H1 (cell line): ENCODE data around the gene CTNNA3. TPM values are rescaled to one million over a fixed set of nuclear protein-coding genes. Genes with fewer than 3 reads are reported as not detected.
A peak's percentile ranks its signal among the peaks of the same experiment; 100 is the strongest.

Source experiments
- CTCF ChIA-PET: fragments of 300-600 bp; sonication (Branson Sonifier 250); formaldehyde crosslinking; loops from one replicate; lab custom pipeline; 2021; ENCODE audit not compliant: partially characterized antibody; lab: Charles Lee
- POLR2A ChIA-PET: fragments of 300-600 bp; sonication (Branson Sonifier 250); formaldehyde crosslinking; loops from one replicate; lab custom pipeline; 2021; ENCODE audit warnings: inconsistent platforms; ENCODE audit not compliant: partially characterized antibody; lab: Charles Lee
- DNase-seq, 2 experiments: peaks; one replicate each; pipeline versions ENCODE4 v3.0.0 to v3.0.0-alpha.2; 2010 to 2022; ENCODE audit warnings: low spot score in 2 of 2, low read depth in 1 of 2, mixed read lengths in 1 of 2
- FAIRE-seq: peaks from 2 replicates; lab custom pipeline; 2011; peaks lifted over from hg19 to GRCh38; lab: Jason Lieb, UNC
- H2AFZ ChIP-seq: 2 replicates; pipeline ENCODE4 v1.8.1; 2012; ENCODE audit warnings: low read length, inconsistent platforms
- H2AK5ac ChIP-seq: 2 replicates; pipeline ENCODE4 v1.6.1; 2013; ENCODE audit warnings: low read depth, low read length
- H2BK120ac ChIP-seq: replicated peaks from 2 replicates; pipeline ENCODE3; 2013; ENCODE audit warnings: low read depth, low read length, inconsistent platforms
- H2BK12ac ChIP-seq: 2 replicates; pipeline ENCODE4 v1.6.1; 2013; ENCODE audit warnings: low read depth, low read length
- H2BK15ac ChIP-seq: 2 replicates; pipeline ENCODE4 v1.6.1; 2013; ENCODE audit warnings: low read length
- H2BK20ac ChIP-seq: 2 replicates; pipeline ENCODE4 v1.6.1; 2013; ENCODE audit warnings: low read length
- H2BK5ac ChIP-seq: 2 replicates; pipeline ENCODE4 v1.6.1; 2013; ENCODE audit warnings: low read depth, low read length
- H3K14ac ChIP-seq: 2 replicates; pipeline ENCODE4 v1.6.1; 2013; ENCODE audit warnings: inconsistent platforms; ENCODE audit not compliant: insufficient read length
- H3K18ac ChIP-seq: 2 replicates; pipeline ENCODE4 v1.6.1; 2013; ENCODE audit warnings: low read length; ENCODE audit errors: extremely low read depth
- H3K23ac ChIP-seq: 2 replicates; pipeline ENCODE4 v1.6.1; 2013; ENCODE audit warnings: inconsistent platforms; ENCODE audit not compliant: insufficient read length
- H3K23me2 ChIP-seq: 2 replicates; pipeline ENCODE4 v1.6.1; 2013; ENCODE audit warnings: low read depth, low read length
- H3K27ac ChIP-seq: 2 replicates; pipeline ENCODE4 v1.6.1; 2011; ENCODE audit warnings: low read depth, low read length, inconsistent platforms
- H3K27me3 ChIP-seq, 4 experiments: replicated peaks in 1 of 4; 1 replicate in 1 of 4; 2 replicates in 3 of 4; pipeline versions ENCODE4 v1.6.1 to v1.8.1; 2011 to 2013; ENCODE audit warnings: low read length in 3 of 4, mild to moderate bottlenecking in 3 of 4, inconsistent platforms in 2 of 4, mixed read lengths in 2 of 4, moderate library complexity in 1 of 4; ENCODE audit not compliant: control insufficient read depth in 3 of 4, insufficient read depth in 3 of 4; ENCODE audit errors: extremely low read depth in 1 of 4
- H3K36me3 ChIP-seq, 4 experiments: 2 replicates each; pipeline versions ENCODE4 v1.6.1 to v1.8.1; 2011 to 2013; ENCODE audit warnings: mild to moderate bottlenecking in 4 of 4, low read length in 3 of 4, moderate library complexity in 2 of 4, control low read depth in 1 of 4, inconsistent platforms in 1 of 4; ENCODE audit not compliant: insufficient read depth in 4 of 4, control insufficient read depth in 2 of 4
- H3K4ac ChIP-seq: replicated peaks from 2 replicates; pipeline ENCODE3; 2013; ENCODE audit warnings: low read length, low read depth, mixed read lengths, inconsistent platforms; ENCODE audit not compliant: insufficient read length
- H3K4me1 ChIP-seq, 4 experiments: replicated peaks in 1 of 4; 1 replicate in 1 of 4; 2 replicates in 3 of 4; pipeline versions ENCODE4 v1.6.1 to v1.8.1; 2011 to 2013; ENCODE audit warnings: low read length in 3 of 4, inconsistent platforms in 2 of 4, mixed read lengths in 1 of 4; ENCODE audit not compliant: insufficient read depth in 4 of 4, control insufficient read depth in 3 of 4
- H3K4me2 ChIP-seq, 2 experiments: 2 replicates each; pipeline versions ENCODE4 v1.6.1 to v1.8.1; 2011 to 2013; ENCODE audit warnings: low read depth in 2 of 2, low read length in 2 of 2, control low read depth in 1 of 2, inconsistent platforms in 1 of 2, mild to moderate bottlenecking in 1 of 2; ENCODE audit not compliant: insufficient read depth in 1 of 2
- H3K4me3 ChIP-seq, 4 experiments: fragments of 200-600, 300-600 bp in 1 of 4; sonication (generic), shearing (Covaris generic), sonication (Bioruptor Twin) in 1 of 4; 2 replicates each; pipeline versions ENCODE4 v1.5.1 to v1.8.1; 2011 to 2016; ENCODE audit warnings: low read length in 4 of 4, low read depth in 3 of 4, control low read depth in 2 of 4, inconsistent platforms in 2 of 4, mild to moderate bottlenecking in 2 of 4, mixed read lengths in 1 of 4, moderate library complexity in 1 of 4; ENCODE audit not compliant: insufficient read depth in 2 of 4; ENCODE audit errors: extremely low read depth in 1 of 4
- H3K56ac ChIP-seq: replicated peaks from 2 replicates; pipeline ENCODE3; 2013; ENCODE audit warnings: low read depth, mild to moderate bottlenecking, mixed read lengths, low read length, inconsistent platforms; ENCODE audit not compliant: insufficient read length
- H3K79me1 ChIP-seq: 2 replicates; pipeline ENCODE4 v1.6.1; 2013; ENCODE audit warnings: low read depth, low read length, control low read depth
- H3K79me2 ChIP-seq, 2 experiments: 2 replicates each; pipeline versions ENCODE4 v1.6.1 to v1.8.1; 2012 to 2013; ENCODE audit warnings: low read length in 2 of 2, mild to moderate bottlenecking in 2 of 2, inconsistent platforms in 1 of 2; ENCODE audit not compliant: insufficient read depth in 2 of 2, control insufficient read depth in 1 of 2
- H3K9ac ChIP-seq, 4 experiments: replicated peaks in 1 of 4; 1 replicate in 1 of 4; 2 replicates in 3 of 4; pipeline versions ENCODE4 v1.6.1 to v1.8.1; 2011 to 2013; ENCODE audit warnings: low read depth in 3 of 4, low read length in 3 of 4, control low read depth in 2 of 4, mild to moderate bottlenecking in 2 of 4, moderate library complexity in 2 of 4, inconsistent platforms in 1 of 4; ENCODE audit errors: extremely low read depth in 1 of 4
- H3K9me3 ChIP-seq, 2 experiments: 2 replicates each; pipeline versions ENCODE4 v1.6.1 to v1.8.1; 2012 to 2013; ENCODE audit warnings: mild to moderate bottlenecking in 2 of 2, moderate library complexity in 2 of 2, control low read depth in 1 of 2, inconsistent platforms in 1 of 2, low read depth in 1 of 2, low read length in 1 of 2, mixed read lengths in 1 of 2; ENCODE audit not compliant: insufficient read depth in 2 of 2
- H4K20me1 ChIP-seq, 2 experiments: replicated peaks in 1 of 2; 2 replicates each; pipeline versions ENCODE3 to v1.8.1; 2011 to 2013; ENCODE audit warnings: inconsistent platforms in 2 of 2, low read length in 2 of 2, mild to moderate bottlenecking in 1 of 2; ENCODE audit not compliant: insufficient read depth in 2 of 2, control insufficient read depth in 1 of 2
- H4K5ac ChIP-seq: 2 replicates; pipeline ENCODE4 v1.6.1; 2013; ENCODE audit warnings: low read length, low read depth, mixed read lengths, inconsistent platforms; ENCODE audit not compliant: insufficient read length
- H4K8ac ChIP-seq: 2 replicates; pipeline ENCODE4 v1.8.0; 2013; ENCODE audit warnings: mild to moderate bottlenecking, moderate library complexity, low read length, inconsistent platforms; ENCODE audit not compliant: insufficient read depth; ENCODE audit errors: extremely low read depth
- H4K91ac ChIP-seq: replicated peaks from 2 replicates; pipeline ENCODE3; 2013; ENCODE audit warnings: low read length, mixed read lengths, inconsistent platforms; ENCODE audit not compliant: insufficient read length
- BACH1 ChIP-seq: IDR thresholded peaks from 2 replicates; pipeline ENCODE4 v1.6.1; 2012; ENCODE audit warnings: low read length, improper control_type of control experiment
- CTBP2 ChIP-seq: IDR thresholded peaks from 2 replicates; pipeline ENCODE4 v1.7.0; 2011; ENCODE audit warnings: borderline replicate concordance, mild to moderate bottlenecking, moderate library complexity, mixed read lengths, low read length; ENCODE audit not compliant: insufficient read depth, insufficient read length
- CTCF ChIP-seq, 3 experiments: IDR thresholded peaks; 1 replicate in 2 of 3; 2 replicates in 1 of 3; pipeline versions ENCODE4 v1.5.1 to v1.6.1; 2011; ENCODE audit warnings: low read length in 3 of 3, mild to moderate bottlenecking in 3 of 3, inconsistent platforms in 2 of 3, low read depth in 1 of 3, moderate library complexity in 1 of 3; ENCODE audit not compliant: insufficient read depth in 1 of 3; ENCODE audit errors: control extremely low read depth in 1 of 3
- GABPA ChIP-seq: IDR thresholded peaks from 2 replicates; pipeline ENCODE4 v1.6.1; 2011; ENCODE audit warnings: mild to moderate bottlenecking, low read length, moderate library complexity, borderline replicate concordance; ENCODE audit not compliant: insufficient read depth
- KDM4A ChIP-seq: IDR thresholded peaks from one replicate; pipeline ENCODE4 v1.7.1; 2012; ENCODE audit warnings: low read depth, mild to moderate bottlenecking, moderate library complexity, low read length, inconsistent platforms; ENCODE audit not compliant: severe bottlenecking
- POU5F1 ChIP-seq: IDR thresholded peaks from 2 replicates; pipeline ENCODE4 v1.6.1; 2011; ENCODE audit warnings: low read depth, mild to moderate bottlenecking, low read length, moderate library complexity
- RFX5 ChIP-seq: IDR thresholded peaks from 2 replicates; pipeline ENCODE4 v1.6.1; 2011; ENCODE audit warnings: low read depth, low read length, improper control_type of control experiment, borderline replicate concordance
- RNF2 ChIP-seq: fragments of 200-900, 300-1000 bp; sonication (generic); IDR thresholded peaks from 2 replicates; pipeline ENCODE4 v1.7.1; 2016; ENCODE audit warnings: borderline replicate concordance, low read depth, mild to moderate bottlenecking, antibody characterized with exemption, low read length; ENCODE audit not compliant: poor library complexity, severe bottlenecking; ENCODE audit errors: missing control alignments
- TBP ChIP-seq: IDR thresholded peaks from 2 replicates; pipeline ENCODE4 v1.6.1; 2011; ENCODE audit warnings: low read depth, low read length, improper control_type of control experiment
- TCF12 ChIP-seq: IDR thresholded peaks from 2 replicates; pipeline ENCODE4 v1.6.1; 2011; ENCODE audit warnings: low read depth, mild to moderate bottlenecking, low read length
- WGBS, 2 experiments: shearing (Covaris generic) in 1 of 2; methylation state at CpG; one replicate each; pipeline versions ENCODE4 v1.1.6 to v1.1.7; 2013 to 2015; ENCODE audit warnings: low lambda C conversion rate in 2 of 2, mixed read lengths in 2 of 2, inconsistent platforms in 1 of 2, low coverage in 1 of 2, missing lambda C conversion rate in 1 of 2; ENCODE audit not compliant: insufficient replicate concordance in 2 of 2, insufficient coverage in 1 of 2, insufficient read length in 1 of 2; ENCODE audit errors: extremely low coverage in 1 of 2, missing lambda C conversion rate in 1 of 2; 5-methylcytosine and 5-hydroxymethylcytosine counted together
- polyA plus RNA-seq, 7 experiments: library from polyadenylated mRNA; depleted of rRNA in 3 of 7; stranded (reverse) in 5 of 7; unstranded in 2 of 7; fragments of >200 nt in 5 of 7; fragments of 200-250 nt in 2 of 7; gene quantifications; 1 replicate in 5 of 7; 2 replicates in 1 of 7; 4 replicates in 1 of 7; pipeline versions ENCODE4 v1.2.1 to v1.2.3, GENCODE V29; 2011 to 2013; ENCODE audit warnings: missing spikeins in 2 of 7, mixed read lengths in 2 of 7
- total RNA-seq: library from RNA; stranded (reverse); fragmentation: NEBNext Ultra II Directional; extraction: Animal tissue kit (Norgen Biotek cat#: 25700); gene quantifications from 2 replicates; pipeline ENCODE4 v1.2.1, GENCODE V29; 2021

Gene CTNNA3
- total and polyA plus RNA-seq, 2 of the 8 experiments (the other 6 are each of a cell fraction or from before 2014, with no cell fraction given) = 1.3 to 1.5 TPM

GRCh38 chr10:66180021-66180420 is 1516.0 kb downstream of the CTNNA3 start:
- TF ChIP-seq CTBP2 (no peak), CTCF (IDR thresholded peaks at IDR 0.05; ENCODE audit: control extremely low read depth in 1 of 3, insufficient read depth in 1 of 3, low read depth in 1 of 3, low read length in 3 of 3) (no peak), BACH1 (no peak), RFX5 (no peak), TBP (no peak), RNF2 (no peak), TCF12 (no peak), KDM4A (no peak), GABPA (no peak), POU5F1 (no peak)
- Histone ChIP-seq H2BK120ac (no peak overlapping the region), H2BK15ac (no peak overlapping the region), H3K23ac (no peak overlapping the region), H3K4ac (no peak overlapping the region), H2AK5ac (no peak overlapping the region), H3K9ac (no peak overlapping the region), H3K23me2 (no peaks in the 10 kb centered on the region), H3K14ac (no peak overlapping the region), H4K8ac (no peak overlapping the region), H2BK12ac (no peak overlapping the region), H2AFZ (no peak overlapping the region), H4K91ac (no peak overlapping the region), H4K5ac (no peak overlapping the region), H3K27ac (no peak overlapping the region), H2BK5ac (no peak overlapping the region), H2BK20ac (peak overlapping the region; percentile 77; the same call in 1 of the 2 replicates), H3K18ac (no peak overlapping the region), H3K56ac (no peak overlapping the region), H3K9me3 (no peaks in the 10 kb centered on the region), H3K36me3 (no peaks in the 10 kb centered on the region), H3K4me1 (no peaks in the 10 kb centered on the region), H3K4me2 (no peak overlapping the region), H4K20me1 (no peaks in the 10 kb centered on the region), H3K27me3 (no peaks in the 10 kb centered on the region), H3K4me3 (no peak overlapping the region), H3K79me2 (no peaks in the 10 kb centered on the region), H3K79me1 (no peaks in the 10 kb centered on the region)
- DNase-seq (no peak), FAIRE-seq (no peak)
- ChIA-PET CTCF (interaction anchor here (0.8 to 2.0 kb wide), 8 partner anchors 9 to 688 kb away, joined by 3 to 6 read pairs (median 3); no protein-coding TSS in a partner anchor), POLR2A (no interaction called here)
- 97% methylated on average over 3 of the region's 3 CpGs; no CpG with 5 or more reads in 1 of the 2 experiments for WGBS, 2 experiments
